ENCODE data around the gene SH3TC2.
"Not testable (repeated sequence)": the region's sequence is repeated elsewhere in the genome, so short reads cannot be mapped to it uniquely, and the experiment has no call there.

Gene SH3TC2

GRCh38 chr5:149063017-149063687 is at the start of gene SH3TC2:
TSS of gene SH3TC2 (minus strand) at chr5:149063062. CDS start at chr5:149063022, 40 bp downstream.
- DNase-seq (ENCODE audit: low read depth, low spot score), result no peak

- DNase-seq (ENCODE audit: low read depth, low spot score), result no peak
Observed at GRCh38 chr5:149110406-149110805, 47.5 kb upstream of the SH3TC2 start.

GRCh38 chr5:149108651-149109280 is 45.9 kb upstream of the SH3TC2 start:
- no peak for DNase-seq (ENCODE audit: low read depth, low spot score)

GRCh38 chr5:149100331-149100730 is 37.5 kb upstream of the SH3TC2 start:
- DNase-seq (ENCODE audit: low read depth, low spot score), result no peak

- no peak for DNase-seq (ENCODE audit: low read depth, low spot score)
Observed at GRCh38 chr5:149099920-149100319, 37.1 kb upstream of the SH3TC2 start.

GRCh38 chr5:149094996-149095395 is 32.1 kb upstream of the SH3TC2 start:
- DNase-seq (ENCODE audit: low read depth, low spot score), result no peak

GRCh38 chr5:149093625-149094024 is 30.8 kb upstream of the SH3TC2 start:
- DNase-seq (ENCODE audit: low read depth, low spot score), result no peak

GRCh38 chr5:149089796-149090195 is 26.9 kb upstream of the SH3TC2 start:
- no peak for DNase-seq (ENCODE audit: low read depth, low spot score)

GRCh38 chr5:149088686-149089085 is 25.8 kb upstream of the SH3TC2 start:
- no peak for DNase-seq (ENCODE audit: low read depth, low spot score)

GRCh38 chr5:149083846-149084245 is 21.0 kb upstream of the SH3TC2 start:
- no peak for DNase-seq (ENCODE audit: low read depth, low spot score)

GRCh38 chr5:149082271-149082670 is 19.4 kb upstream of the SH3TC2 start:
- DNase-seq (ENCODE audit: low read depth, low spot score), result no peak

GRCh38 chr5:149080294-149080693 is 17.4 kb upstream of the SH3TC2 start:
- DNase-seq (ENCODE audit: low read depth, low spot score), result no peak

GRCh38 chr5:149079883-149080282 is 17.0 kb upstream of the SH3TC2 start:
- DNase-seq (ENCODE audit: low read depth, low spot score), result no peak

- not testable (repeated sequence) for DNase-seq (ENCODE audit: low read depth, low spot score)
Observed at GRCh38 chr5:149074071-149074470, 11.2 kb upstream of the SH3TC2 start.

- DNase-seq (ENCODE audit: low read depth, low spot score), result no peak
Observed at GRCh38 chr5:149073213-149073612, 10.4 kb upstream of the SH3TC2 start.

- DNase-seq (ENCODE audit: low read depth, low spot score), result no peak
Observed at GRCh38 chr5:149072791-149073190, 9.9 kb upstream of the SH3TC2 start.

- DNase-seq (ENCODE audit: low read depth, low spot score), result no peak
Observed at GRCh38 chr5:149072376-149072775, 9.5 kb upstream of the SH3TC2 start.

GRCh38 chr5:149071756-149072155 is 8.9 kb upstream of the SH3TC2 start:
- no peak for DNase-seq (ENCODE audit: low read depth, low spot score)

GRCh38 chr5:149071216-149071615 is 8.4 kb upstream of the SH3TC2 start:
- DNase-seq (ENCODE audit: low read depth, low spot score), result no peak

- no peak for DNase-seq (ENCODE audit: low read depth, low spot score)
Observed at GRCh38 chr5:149069711-149070110, 6.8 kb upstream of the SH3TC2 start.

- no peak for DNase-seq (ENCODE audit: low read depth, low spot score)
Observed at GRCh38 chr5:149063896-149064478, 1.1 kb upstream of the SH3TC2 start.

GRCh38 chr5:149062371-149063016 is 368 bp downstream of the SH3TC2 start:
- DNase-seq (ENCODE audit: low read depth, low spot score), result peak; percentile 36

GRCh38 chr5:149061341-149061740 is 1.5 kb downstream of the SH3TC2 start:
- DNase-seq (ENCODE audit: low read depth, low spot score), result no peak
